SK-N-MC (cell line): Measurements from ENCODE around the gene LRP1-AS.

Source experiments
- DNase-seq: peaks from one replicate; pipeline ENCODE4 v3.0.0-alpha.2; 2011; ENCODE audit warnings: low read depth, low spot score
- H3K27ac ChIP-seq: fragments of 200-600 bp; sonication (generic); 2 replicates; pipeline ENCODE4 v1.5.1; 2016; ENCODE audit warnings: mixed run types
- H3K36me3 ChIP-seq: fragments of 200-600 bp; sonication (generic); 2 replicates; pipeline ENCODE4 v1.6.1; 2017; ENCODE audit warnings: antibody characterized with exemption, low read length, mixed read lengths; ENCODE audit not compliant: insufficient read depth
- H3K4me3 ChIP-seq: fragments of 200-600 bp; sonication (generic); 2 replicates; pipeline ENCODE4 v1.5.1; 2016
- H3K9ac ChIP-seq: fragments of 200-600 bp; sonication (generic); 2 replicates; pipeline ENCODE4 v1.8.0; 2017; ENCODE audit warnings: mixed run types, mixed read lengths; ENCODE audit not compliant: insufficient read length
- H3K9me3 ChIP-seq: fragments of 200-600 bp; sonication (generic); 2 replicates; pipeline ENCODE4 v1.6.1; 2017; ENCODE audit warnings: low read depth, mild to moderate bottlenecking, antibody characterized with exemption, low read length, moderate library complexity, mixed read lengths
- EZH2 ChIP-seq: fragments of 200-600 bp; sonication (generic); IDR thresholded peaks from one replicate; pipeline ENCODE4 v1.6.1; 2017; ENCODE audit warnings: antibody characterized with exemption
- FOXP2 ChIP-seq: optimal IDR thresholded peaks from 2 replicates; pipeline ENCODE3; 2011; ENCODE audit warnings: mild to moderate bottlenecking, moderate library complexity; ENCODE audit not compliant: insufficient read depth; ENCODE audit errors: extremely low read length, control extremely low read depth
- POLR2AphosphoS5 ChIP-seq: IDR thresholded peaks from 2 replicates; pipeline ENCODE4 v1.6.1; 2012; ENCODE audit warnings: mild to moderate bottlenecking, low read depth, low read length, borderline replicate concordance

LRP1-AS gene

DNA sequence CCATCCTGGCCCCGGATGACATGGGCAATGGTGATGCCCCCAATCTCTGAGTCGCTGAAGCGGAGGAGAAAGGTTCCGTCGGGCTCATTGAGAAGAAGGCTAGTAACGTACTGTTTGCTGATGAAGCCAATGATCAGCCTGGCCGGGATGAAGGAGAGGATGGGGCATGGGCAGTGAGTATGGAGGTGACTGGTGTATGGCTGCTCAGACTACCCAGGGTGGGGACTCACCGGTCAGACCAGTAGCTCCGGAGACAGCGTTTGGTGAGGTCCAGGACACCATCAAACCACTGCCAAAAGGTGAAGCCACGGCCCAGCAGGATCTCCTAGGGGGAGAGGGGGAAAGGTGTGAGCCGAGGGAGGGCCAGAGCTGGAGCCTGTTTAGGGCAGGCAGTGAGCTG lies 47.7 kb downstream of the LRP1-AS start:
- TF ChIP-seq POLR2AphosphoS5 = no peak
- no peak for TF ChIP-seq EZH2
- no peak for TF ChIP-seq FOXP2
- Histone ChIP-seq H3K36me3 (peaks cover 10% of the 10 kb centered on the region; the same call in 1 of the 2 replicates), H3K9me3 (no peaks in the 10 kb centered on the region), H3K9ac (no peak overlapping the region), H3K4me3 (no peak overlapping the region), H3K27ac (no peak overlapping the region)
- DNase-seq = no peak

DNA sequence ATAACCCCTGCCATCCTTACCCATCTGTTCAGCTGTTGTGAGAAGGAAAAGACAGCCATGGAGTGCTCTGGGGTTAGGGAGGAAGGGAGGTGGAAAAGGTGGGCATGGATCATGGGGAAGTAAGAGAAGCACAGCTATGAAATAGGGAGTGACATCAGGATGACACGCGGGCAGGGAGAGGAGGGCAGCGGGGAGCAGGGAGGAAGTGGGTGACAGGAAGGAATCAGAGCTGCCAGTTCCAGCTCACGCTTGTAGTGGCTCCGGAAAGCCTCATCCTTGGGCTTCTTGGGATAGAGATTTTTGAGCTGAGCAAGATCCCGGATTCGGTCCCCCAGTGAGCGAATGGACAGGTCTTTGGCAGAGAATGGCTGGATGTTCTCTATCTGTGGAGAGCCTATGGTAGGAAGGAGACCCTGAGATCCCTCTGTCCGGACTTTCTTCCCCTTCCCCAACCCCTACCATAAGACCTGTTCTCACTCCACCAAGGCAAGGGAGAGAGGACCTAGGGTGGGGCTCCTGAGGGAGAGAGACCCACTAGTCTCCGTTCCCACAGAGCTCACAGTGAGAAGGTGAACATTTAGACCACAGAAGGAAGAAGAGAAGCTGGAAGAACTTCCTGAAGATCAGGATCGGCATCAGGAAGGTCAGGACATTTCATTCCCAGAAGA lies 48.2 kb downstream of the LRP1-AS start:
- no peak for DNase-seq
- Histone ChIP-seq H3K9me3 (no peaks in the 10 kb centered on the region), H3K36me3 (peaks cover 14% of the 10 kb centered on the region; the same call in 1 of the 2 replicates), H3K27ac (no peak overlapping the region), H3K4me3 (no peak overlapping the region), H3K9ac (no peak overlapping the region)
- TF ChIP-seq FOXP2 (no peak), EZH2 (no peak), POLR2AphosphoS5 (no peak)

DNA sequence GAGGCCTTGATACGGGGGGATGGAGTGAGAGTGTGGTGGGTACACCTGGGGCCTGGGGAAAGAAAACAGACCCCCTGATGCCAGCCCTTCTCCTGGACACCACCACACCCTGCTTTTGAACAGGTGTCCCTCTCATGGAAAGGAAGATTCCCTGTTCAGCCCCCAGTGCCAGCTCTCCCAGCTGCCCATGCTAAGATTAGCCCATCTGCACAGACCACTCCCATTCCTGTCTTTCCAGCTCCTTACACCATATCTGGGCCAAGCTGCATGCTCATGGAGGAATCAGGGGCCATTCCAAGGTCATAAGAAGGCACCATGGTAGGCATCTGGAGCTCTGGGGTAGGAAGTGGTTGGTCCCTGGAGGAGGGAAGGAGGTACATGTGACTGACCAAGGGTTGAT lies 48.9 kb downstream of the LRP1-AS start:
- DNase-seq = no peak
- Histone ChIP-seq H3K36me3 (peaks cover 17% of the 10 kb centered on the region; the same call in 1 of the 2 replicates), H3K9ac (no peak overlapping the region)

DNA sequence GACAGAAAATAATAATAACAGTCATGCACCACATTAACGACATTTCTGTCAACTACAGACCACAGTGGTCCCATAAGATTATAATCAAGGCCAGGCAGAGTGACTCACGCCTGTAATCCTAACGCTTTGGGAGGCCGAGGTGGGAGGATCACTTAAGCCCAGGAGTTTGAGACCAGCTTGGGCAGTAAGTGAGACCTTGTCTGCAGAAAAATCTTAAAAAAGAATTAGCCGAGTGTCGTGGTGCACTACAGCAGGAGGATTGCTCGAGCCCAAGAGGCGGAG lies 49.9 kb downstream of the LRP1-AS start:
- TF ChIP-seq POLR2AphosphoS5 (no peak), FOXP2 (no peak), EZH2 (no peak)
- H3K9me3 ChIP-seq = no peaks in the 10 kb centered on the region
- peak overlapping the region; percentile 46; the same call in 1 of the 2 replicates for H3K27ac ChIP-seq
- H3K9ac ChIP-seq = no peak overlapping the region
- H3K4me3 ChIP-seq = no peak overlapping the region
- no peak for DNase-seq
- peaks cover 27% of the 10 kb centered on the region for H3K36me3 ChIP-seq

More for the DNA sequence above, 48.9 kb downstream of the LRP1-AS start:
- Histone ChIP-seq H3K9me3 (no peaks in the 10 kb centered on the region), H3K4me3 (no peak overlapping the region), H3K27ac (no peak overlapping the region)
- TF ChIP-seq POLR2AphosphoS5 = no peak
- no peak for TF ChIP-seq FOXP2
- no peak for TF ChIP-seq EZH2

DNA sequence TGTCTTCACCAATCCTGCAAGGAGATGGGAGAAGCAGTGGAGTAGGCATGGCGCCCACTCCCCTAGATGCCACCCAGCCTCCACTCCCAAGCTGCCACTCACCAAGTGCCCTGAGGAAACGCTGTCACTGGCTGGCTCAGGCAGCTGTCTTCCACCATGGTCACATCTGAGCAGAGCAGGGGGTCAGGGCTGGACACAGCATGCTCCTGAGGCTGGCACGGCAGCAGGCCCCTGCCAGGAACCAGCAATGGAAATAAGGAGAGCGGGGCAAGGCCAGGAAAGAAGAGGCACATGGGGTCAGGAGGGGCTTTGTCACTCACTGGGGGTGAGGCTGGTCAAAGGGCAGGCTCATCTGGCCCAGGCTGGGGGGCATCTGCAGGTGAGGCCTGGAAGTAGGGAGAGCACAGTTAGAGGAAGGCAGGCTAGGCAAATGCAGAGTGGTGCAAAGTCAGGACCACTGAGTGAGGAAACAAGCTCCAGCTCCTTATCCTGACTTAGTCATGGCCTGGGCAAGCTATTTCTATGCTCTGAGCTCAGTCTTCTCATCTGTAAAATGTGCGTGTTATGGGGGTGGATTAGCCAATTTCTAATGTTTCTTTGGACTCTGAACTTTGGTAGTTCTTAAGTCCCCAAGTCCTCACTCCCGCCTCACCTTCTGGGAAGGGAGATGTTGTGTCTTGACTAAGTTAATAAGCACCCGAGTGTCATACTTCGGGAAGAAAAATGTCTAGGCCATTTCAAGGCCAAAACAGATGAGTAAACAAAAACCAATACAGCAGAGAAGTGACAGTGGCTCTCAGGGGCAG lies 50.5 kb downstream of the LRP1-AS start:
- H3K27ac ChIP-seq = 0 out of 2 replicates have a peak overlapping the region, but pooled peaks have one; percentile 46
- TF ChIP-seq POLR2AphosphoS5 (peak; percentile 22; the same call in 1 of the 2 replicates), EZH2 (no peak), FOXP2 (no peak)
- H3K9me3 ChIP-seq = no peaks in the 10 kb centered on the region
- peaks cover 33% of the 10 kb centered on the region for H3K36me3 ChIP-seq
- no peak overlapping the region for H3K9ac ChIP-seq
- H3K4me3 ChIP-seq = no peak overlapping the region
- no peak for DNase-seq

DNA sequence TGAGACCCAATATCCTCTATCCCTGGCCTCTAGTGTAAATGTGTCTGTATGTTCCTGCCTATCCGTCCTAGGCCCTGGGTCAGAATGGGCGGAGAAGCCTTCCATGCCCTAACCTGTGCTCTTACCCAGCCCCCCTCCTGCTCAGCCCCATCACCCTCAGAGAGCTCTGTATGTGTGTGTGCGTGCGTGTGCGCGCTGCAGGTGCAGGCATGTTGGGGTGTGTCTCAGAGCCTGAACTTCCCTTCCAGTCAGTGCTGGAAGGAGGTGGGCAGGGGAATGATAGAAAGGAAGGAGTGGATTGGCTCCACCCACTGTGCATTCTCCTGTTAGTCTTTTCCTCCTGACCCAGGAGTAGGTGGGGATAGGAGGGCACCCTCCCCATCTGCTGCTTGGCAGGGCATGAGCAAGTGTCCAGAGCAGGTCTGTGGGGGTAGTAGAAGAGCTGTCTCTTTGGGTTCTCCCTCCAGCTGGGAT lies 51.3 kb downstream of the LRP1-AS start:
- Histone ChIP-seq H3K9me3 (no peaks in the 10 kb centered on the region), H3K4me3 (no peak overlapping the region), H3K36me3 (peaks cover 41% of the 10 kb centered on the region), H3K9ac (no peak overlapping the region), H3K27ac (peak overlapping the region; percentile 67)
- no peak for TF ChIP-seq FOXP2
- TF ChIP-seq EZH2 = no peak
- TF ChIP-seq POLR2AphosphoS5 = no peak; the same call in none of the 2 replicates
- no peak for DNase-seq

DNA sequence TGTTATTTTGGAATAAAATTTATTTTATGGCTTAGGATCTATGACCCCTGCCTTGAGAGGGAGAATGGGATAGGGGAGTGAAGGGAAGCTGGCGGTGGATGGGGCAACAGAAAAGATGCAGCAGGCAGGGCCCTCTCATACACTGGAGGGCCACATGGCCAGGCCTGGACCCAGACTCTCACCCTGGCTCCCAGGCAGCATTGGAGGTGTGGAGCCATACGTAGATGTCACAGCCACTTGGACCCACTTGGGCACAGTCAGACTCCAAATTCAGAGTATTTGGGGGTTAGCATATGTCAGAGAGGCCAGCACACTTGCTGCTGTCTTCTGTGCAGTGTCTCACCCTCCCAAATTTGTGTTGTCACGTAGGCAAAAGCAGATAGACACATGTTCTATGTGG lies 52.0 kb downstream of the LRP1-AS start:
- no peak overlapping the region for H3K9ac ChIP-seq
- no peak overlapping the region for H3K4me3 ChIP-seq
- H3K36me3 ChIP-seq = peaks cover 48% of the 10 kb centered on the region
- no peak for DNase-seq
- H3K27ac ChIP-seq = peak overlapping the region; percentile 67
- TF ChIP-seq EZH2 (no peak), POLR2AphosphoS5 (no peak; the same call in 1 of the 2 replicates)
- no peaks in the 10 kb centered on the region for H3K9me3 ChIP-seq
